WERI-Rb-1 (cell line): ENCODE data around the gene JPH3.

ENCODE experiments used
- DNase-seq: peaks from one replicate; pipeline ENCODE4 v3.0.0-alpha.2; 2020
- H3K27ac ChIP-seq: fragments of 250-450 bp; sonication (Bioruptor Pico); 2 replicates; pipeline ENCODE4 v1.5.1; 2020; ENCODE audit warnings: mild to moderate bottlenecking, moderate library complexity
- H3K27me3 ChIP-seq: fragments of 250-450 bp; sonication (Bioruptor Pico); 2 replicates; pipeline ENCODE4 v1.5.1; 2021; ENCODE audit warnings: mild to moderate bottlenecking, low read depth, moderate library complexity; ENCODE audit not compliant: insufficient read depth, severe bottlenecking
- H3K36me3 ChIP-seq: fragments of 250-450 bp; sonication (Bioruptor Pico); 2 replicates; pipeline ENCODE4 v1.5.1; 2020; ENCODE audit warnings: mild to moderate bottlenecking, moderate library complexity
- H3K4me3 ChIP-seq: 2 replicates; pipeline ENCODE4 v1.5.1; 2011; ENCODE audit warnings: low read depth, mild to moderate bottlenecking, control low read depth, low read length
- H3K9me3 ChIP-seq: fragments of 250-450 bp; sonication (Bioruptor Pico); 2 replicates; pipeline ENCODE4 v1.5.1; 2021; ENCODE audit warnings: mild to moderate bottlenecking, moderate library complexity; ENCODE audit not compliant: severe bottlenecking
- CTCF ChIP-seq: IDR thresholded peaks from 2 replicates; pipeline ENCODE4 v1.5.1; 2011; ENCODE audit warnings: low read depth, mild to moderate bottlenecking, control low read depth, inconsistent platforms, low read length

JPH3 gene

GRCh38 chr16:87598431-87598830 is 3.9 kb upstream of the JPH3 start:
- Histone ChIP-seq H3K27ac (no peak overlapping the region), H3K4me3 (no peak overlapping the region), H3K9me3 (no peaks in the 10 kb centered on the region), H3K36me3 (no peaks in the 10 kb centered on the region), H3K27me3 (no peaks in the 10 kb centered on the region)
- no peak for DNase-seq
- no peak for TF ChIP-seq CTCF

- H3K4me3 ChIP-seq: no peak overlapping the region
- H3K9me3 ChIP-seq: no peaks in the 10 kb centered on the region
- H3K27ac ChIP-seq: no peak overlapping the region
- H3K36me3 ChIP-seq: no peaks in the 10 kb centered on the region
- TF ChIP-seq CTCF: no peak
- DNase-seq: no peak
- no peaks in the 10 kb centered on the region for H3K27me3 ChIP-seq
These were observed 2.1 kb upstream of the JPH3 start for GRCh38 chr16:87600246-87600645.

GRCh38 chr16:87601401-87601981 is 817 bp upstream of the JPH3 start:
- Histone ChIP-seq H3K27ac (no peak overlapping the region), H3K27me3 (no peaks in the 10 kb centered on the region), H3K4me3 (peak overlapping the region; percentile 26), H3K36me3 (no peaks in the 10 kb centered on the region), H3K9me3 (no peaks in the 10 kb centered on the region)
- TF ChIP-seq CTCF: no peak
- no peak for DNase-seq

- no peak for TF ChIP-seq CTCF
- DNase-seq: peak; percentile 27
- H3K4me3 ChIP-seq: peak overlapping the region; percentile 72
- no peaks in the 10 kb centered on the region for H3K36me3 ChIP-seq
- H3K27ac ChIP-seq: peak overlapping the region; percentile 46; the same call in 1 of the 2 replicates
- no peaks in the 10 kb centered on the region for H3K27me3 ChIP-seq
- H3K9me3 ChIP-seq: no peaks in the 10 kb centered on the region
These were observed 744 bp downstream of the JPH3 start for GRCh38 chr16:87602821-87603683.

- no peak for TF ChIP-seq CTCF
- Histone ChIP-seq H3K27me3 (no peaks in the 10 kb centered on the region), H3K27ac (no peak overlapping the region), H3K4me3 (peak overlapping the region; percentile 72), H3K36me3 (no peaks in the 10 kb centered on the region), H3K9me3 (no peaks in the 10 kb centered on the region)
- DNase-seq: peak; percentile 26
These were observed 1.7 kb downstream of the JPH3 start for GRCh38 chr16:87603684-87604633.
